Upper lobe of right lung (tissue), 1 donor: ENCODE measurements around the gene CNTNAP5. TPM values are rescaled to one million over a fixed set of nuclear protein-coding genes. Genes with fewer than 3 reads are reported as not detected.
A peak's percentile ranks its signal among the peaks of the same experiment; 100 is the strongest.

Source experiments
- ATAC-seq: fragments of 200-7000 bp; cut with Tn5 transposase; one replicate; pipeline ENCODE4 v1.9.1; 2020; ENCODE audit warnings: mild to moderate bottlenecking, moderate library complexity
- DNase-seq: peaks from one replicate; pipeline ENCODE4 v3.0.0-alpha.2; 2020
- H3K27ac ChIP-seq: fragments of 200-600 bp; one replicate; pipeline ENCODE4 v1.8.0; 2022
- H3K27me3 ChIP-seq: fragments of 200-600 bp; one replicate; pipeline ENCODE4 v1.8.0; 2022; ENCODE audit warnings: mild to moderate bottlenecking
- H3K36me3 ChIP-seq: fragments of 200-600 bp; one replicate; pipeline ENCODE4 v1.8.0; 2022
- H3K4me1 ChIP-seq: fragments of 200-600 bp; one replicate; pipeline ENCODE4 v1.8.0; 2022
- H3K4me3 ChIP-seq: fragments of 200-600 bp; one replicate; pipeline ENCODE4 v1.8.0; 2022; ENCODE audit warnings: mild to moderate bottlenecking
- H3K9me3 ChIP-seq: fragments of 200-600 bp; one replicate; pipeline ENCODE4 v1.8.0; 2022
- intact Hi-C: fragments of 100-400 bp; cut with DNase I; formaldehyde crosslinking; loops from one replicate; pipeline ENCODE4 v1.11.0; 2022
- total RNA-seq: library from RNA; stranded (reverse); fragmentation: NEBNext Ultra II Directional; extraction: Animal tissue kit (Norgen Biotek cat#: 25700); gene quantifications from one replicate; pipeline ENCODE4 v1.2.1, GENCODE V29; 2021
- TF ChIP-seq, protein P1 (sequence below): fragments of 200-600 bp; IDR thresholded peaks from one replicate; pipeline ENCODE4 v1.8.0; 2022; ENCODE audit warnings: antibody characterized with exemption
- donor health status: DM: no; HTN: yes; CAD: no; lungs with severe emphysema.

The CNTNAP5 gene
- total RNA-seq, 1 donor from 2014 or later, result not detected

DNA sequence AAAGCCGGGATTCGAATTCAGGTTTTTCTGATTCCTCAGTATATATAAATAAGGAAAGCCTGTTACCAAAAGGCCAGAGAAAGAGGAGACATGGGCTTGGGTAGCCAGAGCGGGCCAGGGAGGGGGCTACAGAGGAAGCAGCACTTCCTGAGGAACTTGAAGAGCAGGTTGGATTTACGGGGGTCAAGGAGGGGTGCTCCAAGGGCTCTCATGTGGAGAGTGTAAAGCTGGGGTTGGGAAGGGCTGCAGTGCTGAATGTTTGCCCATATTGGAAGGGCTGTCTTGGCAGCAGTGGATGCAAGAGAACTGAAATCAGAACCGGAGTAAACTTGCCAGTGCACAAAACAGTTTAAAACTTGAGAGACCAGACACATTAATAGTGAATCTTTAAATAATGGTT lies 511.5 kb downstream of the CNTNAP5 start:
- Histone ChIP-seq H3K4me3 (no peak overlapping the region), H3K9me3 (no peaks in the 10 kb centered on the region), H3K4me1 (no peaks in the 10 kb centered on the region), H3K36me3 (no peaks in the 10 kb centered on the region), H3K27me3 (no peaks in the 10 kb centered on the region), H3K27ac (no peak overlapping the region)
- ATAC-seq (no peak), DNase-seq (no peak)
- TF ChIP-seq, protein P1, sequence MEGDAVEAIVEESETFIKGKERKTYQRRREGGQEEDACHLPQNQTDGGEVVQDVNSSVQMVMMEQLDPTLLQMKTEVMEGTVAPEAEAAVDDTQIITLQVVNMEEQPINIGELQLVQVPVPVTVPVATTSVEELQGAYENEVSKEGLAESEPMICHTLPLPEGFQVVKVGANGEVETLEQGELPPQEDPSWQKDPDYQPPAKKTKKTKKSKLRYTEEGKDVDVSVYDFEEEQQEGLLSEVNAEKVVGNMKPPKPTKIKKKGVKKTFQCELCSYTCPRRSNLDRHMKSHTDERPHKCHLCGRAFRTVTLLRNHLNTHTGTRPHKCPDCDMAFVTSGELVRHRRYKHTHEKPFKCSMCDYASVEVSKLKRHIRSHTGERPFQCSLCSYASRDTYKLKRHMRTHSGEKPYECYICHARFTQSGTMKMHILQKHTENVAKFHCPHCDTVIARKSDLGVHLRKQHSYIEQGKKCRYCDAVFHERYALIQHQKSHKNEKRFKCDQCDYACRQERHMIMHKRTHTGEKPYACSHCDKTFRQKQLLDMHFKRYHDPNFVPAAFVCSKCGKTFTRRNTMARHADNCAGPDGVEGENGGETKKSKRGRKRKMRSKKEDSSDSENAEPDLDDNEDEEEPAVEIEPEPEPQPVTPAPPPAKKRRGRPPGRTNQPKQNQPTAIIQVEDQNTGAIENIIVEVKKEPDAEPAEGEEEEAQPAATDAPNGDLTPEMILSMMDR, result no peak
- intact Hi-C loops, result no loop called here

DNA sequence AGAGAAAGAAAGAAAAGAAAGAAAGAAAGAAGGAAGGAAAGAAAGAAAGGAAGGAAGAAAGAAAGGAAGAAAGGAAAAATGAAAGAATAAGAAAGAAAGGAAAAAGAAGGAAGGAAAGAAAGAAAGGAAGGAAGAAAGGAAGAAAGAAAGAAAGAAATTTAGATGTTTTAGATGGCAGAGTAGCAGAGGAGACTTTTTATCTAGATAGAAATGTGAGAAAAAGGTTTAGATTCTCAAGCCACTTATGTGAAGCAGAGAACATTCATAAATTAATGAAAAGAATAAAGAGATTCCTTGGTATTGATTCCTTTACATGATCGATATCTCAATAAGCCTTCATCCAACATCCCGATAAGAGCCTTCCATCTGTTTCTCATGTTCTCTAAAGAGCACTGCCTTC lies 513.5 kb downstream of the CNTNAP5 start:
- Histone ChIP-seq H3K36me3 (no peaks in the 10 kb centered on the region), H3K27me3 (no peaks in the 10 kb centered on the region), H3K4me3 (no peak overlapping the region), H3K9me3 (no peaks in the 10 kb centered on the region), H3K4me1 (no peaks in the 10 kb centered on the region), H3K27ac (no peak overlapping the region)
- no peak for ATAC-seq
- intact Hi-C loops, result no loop called here
- no peak for DNase-seq
- TF ChIP-seq, protein P1, result no peak

GRCh38 chr2:124540805-124541204 lies 515.7 kb downstream of the CNTNAP5 start:
- intact Hi-C loops, result no loop called here
- Histone ChIP-seq H3K27ac (no peak overlapping the region), H3K4me3 (no peak overlapping the region), H3K36me3 (no peaks in the 10 kb centered on the region), H3K4me1 (no peaks in the 10 kb centered on the region), H3K27me3 (no peaks in the 10 kb centered on the region), H3K9me3 (no peaks in the 10 kb centered on the region)
- ATAC-seq, result no peak
- TF ChIP-seq, protein P1, result no peak
- no peak for DNase-seq

- Histone ChIP-seq H3K9me3 (no peaks in the 10 kb centered on the region), H3K4me1 (no peaks in the 10 kb centered on the region), H3K27ac (no peak overlapping the region), H3K4me3 (no peak overlapping the region), H3K27me3 (no peaks in the 10 kb centered on the region), H3K36me3 (no peaks in the 10 kb centered on the region)
- DNase-seq (no peak), ATAC-seq (peak; percentile 55)
- TF ChIP-seq, protein P1, result no peak
- intact Hi-C loops, result no loop called here
Observed at GRCh38 chr2:124542932-124543640, 518.0 kb downstream of the CNTNAP5 start.

DNA sequence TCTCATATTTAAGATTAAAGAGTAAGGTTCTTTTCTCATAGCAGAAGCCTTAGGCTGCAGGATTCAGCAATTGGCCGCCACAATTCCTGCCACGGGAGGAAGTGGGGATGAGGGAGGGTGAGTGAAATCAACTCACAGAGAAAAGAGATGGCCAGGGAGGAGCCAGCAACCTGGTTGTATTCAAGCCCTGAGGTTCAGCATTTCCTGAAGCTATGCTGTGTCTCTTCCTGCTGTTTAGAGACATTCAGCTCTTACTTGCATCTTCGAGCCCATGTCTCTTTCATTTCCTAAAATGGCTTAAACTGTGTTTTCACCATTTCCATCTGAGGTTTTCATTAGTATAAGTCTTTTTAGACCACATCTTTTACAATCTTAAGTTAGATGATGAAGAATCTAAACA lies 522.6 kb downstream of the CNTNAP5 start:
- H3K4me3 ChIP-seq, result no peak overlapping the region
- DNase-seq, result no peak
- TF ChIP-seq, protein P1, result no peak
- no peaks in the 10 kb centered on the region for H3K9me3 ChIP-seq
- H3K4me1 ChIP-seq, result no peaks in the 10 kb centered on the region
- no peak overlapping the region for H3K27ac ChIP-seq
- H3K27me3 ChIP-seq, result no peaks in the 10 kb centered on the region
- ATAC-seq, result no peak
- intact Hi-C loops, result no loop called here
- no peaks in the 10 kb centered on the region for H3K36me3 ChIP-seq
